WERI-Rb-1 (cell line): ENCODE data around the gene NSMCE3.
"Not testable (repeated sequence)": the region's sequence is repeated elsewhere in the genome, so short reads cannot be mapped to it uniquely, and the experiment has no call there.

Experiments
- DNase-seq: peaks from one replicate; pipeline ENCODE4 v3.0.0-alpha.2; 2020
- H3K27ac ChIP-seq: fragments of 250-450 bp; sonication (Bioruptor Pico); 2 replicates; pipeline ENCODE4 v1.5.1; 2020; ENCODE audit warnings: mild to moderate bottlenecking, moderate library complexity
- H3K27me3 ChIP-seq: fragments of 250-450 bp; sonication (Bioruptor Pico); 2 replicates; pipeline ENCODE4 v1.5.1; 2021; ENCODE audit warnings: mild to moderate bottlenecking, low read depth, moderate library complexity; ENCODE audit not compliant: insufficient read depth, severe bottlenecking
- H3K36me3 ChIP-seq: fragments of 250-450 bp; sonication (Bioruptor Pico); 2 replicates; pipeline ENCODE4 v1.5.1; 2020; ENCODE audit warnings: mild to moderate bottlenecking, moderate library complexity
- H3K4me3 ChIP-seq: 2 replicates; pipeline ENCODE4 v1.5.1; 2011; ENCODE audit warnings: low read depth, mild to moderate bottlenecking, control low read depth, low read length
- H3K9me3 ChIP-seq: fragments of 250-450 bp; sonication (Bioruptor Pico); 2 replicates; pipeline ENCODE4 v1.5.1; 2021; ENCODE audit warnings: mild to moderate bottlenecking, moderate library complexity; ENCODE audit not compliant: severe bottlenecking
- TF ChIP-seq, protein P1 (sequence below): IDR thresholded peaks from 2 replicates; pipeline ENCODE4 v1.5.1; 2011; ENCODE audit warnings: low read depth, mild to moderate bottlenecking, control low read depth, inconsistent platforms, low read length

Gene NSMCE3

DNA sequence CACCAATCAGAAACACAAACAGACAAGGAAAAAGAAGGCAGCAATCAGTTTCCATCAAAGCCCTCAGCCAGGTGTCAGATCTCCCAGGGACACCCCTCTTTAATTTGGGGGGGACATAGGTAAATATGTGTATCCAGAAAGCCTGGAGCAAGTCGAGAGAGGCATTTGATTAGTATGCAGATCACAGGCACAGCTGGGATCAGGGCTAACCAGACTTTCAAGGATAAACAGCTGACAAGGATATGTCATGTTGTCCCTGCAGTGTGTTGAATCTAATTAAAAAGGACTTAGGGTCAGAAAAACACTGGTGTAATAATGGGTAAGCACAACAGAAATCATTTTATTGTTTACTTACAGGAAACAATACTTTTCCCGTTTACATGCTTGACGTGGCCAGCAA is 30.2 kb downstream of the NSMCE3 start:
- no peaks in the 10 kb centered on the region for H3K36me3 ChIP-seq
- TF ChIP-seq, protein P1, sequence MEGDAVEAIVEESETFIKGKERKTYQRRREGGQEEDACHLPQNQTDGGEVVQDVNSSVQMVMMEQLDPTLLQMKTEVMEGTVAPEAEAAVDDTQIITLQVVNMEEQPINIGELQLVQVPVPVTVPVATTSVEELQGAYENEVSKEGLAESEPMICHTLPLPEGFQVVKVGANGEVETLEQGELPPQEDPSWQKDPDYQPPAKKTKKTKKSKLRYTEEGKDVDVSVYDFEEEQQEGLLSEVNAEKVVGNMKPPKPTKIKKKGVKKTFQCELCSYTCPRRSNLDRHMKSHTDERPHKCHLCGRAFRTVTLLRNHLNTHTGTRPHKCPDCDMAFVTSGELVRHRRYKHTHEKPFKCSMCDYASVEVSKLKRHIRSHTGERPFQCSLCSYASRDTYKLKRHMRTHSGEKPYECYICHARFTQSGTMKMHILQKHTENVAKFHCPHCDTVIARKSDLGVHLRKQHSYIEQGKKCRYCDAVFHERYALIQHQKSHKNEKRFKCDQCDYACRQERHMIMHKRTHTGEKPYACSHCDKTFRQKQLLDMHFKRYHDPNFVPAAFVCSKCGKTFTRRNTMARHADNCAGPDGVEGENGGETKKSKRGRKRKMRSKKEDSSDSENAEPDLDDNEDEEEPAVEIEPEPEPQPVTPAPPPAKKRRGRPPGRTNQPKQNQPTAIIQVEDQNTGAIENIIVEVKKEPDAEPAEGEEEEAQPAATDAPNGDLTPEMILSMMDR, result no peak
- H3K4me3 ChIP-seq, result no peak overlapping the region
- peaks cover 94% of the 10 kb centered on the region for H3K27me3 ChIP-seq
- peaks cover 11% of the 10 kb centered on the region for H3K9me3 ChIP-seq
- H3K27ac ChIP-seq, result no peak overlapping the region
- DNase-seq, result no peak

DNA sequence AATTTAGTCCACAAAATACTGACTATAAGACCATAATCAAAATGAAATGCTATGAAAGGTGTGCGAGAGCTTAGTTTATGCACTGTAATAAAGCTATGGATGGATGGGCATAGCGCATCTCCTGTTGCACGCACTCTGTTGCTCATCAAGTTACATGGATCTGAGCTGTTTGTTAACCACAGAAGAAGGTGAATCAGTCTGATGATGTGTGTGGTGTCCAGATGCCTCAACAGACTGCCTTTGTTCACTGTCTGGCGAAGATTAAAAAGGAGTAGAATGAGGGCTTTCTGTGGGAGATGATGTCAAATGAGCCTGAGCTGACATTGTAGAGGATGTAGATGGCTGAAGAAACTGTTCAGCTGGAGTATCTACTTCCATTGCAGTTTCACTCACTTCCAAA is 36.1 kb downstream of the NSMCE3 start:
- Histone ChIP-seq H3K4me3 (no peak overlapping the region), H3K27ac (no peak overlapping the region), H3K36me3 (no peaks in the 10 kb centered on the region), H3K9me3 (peaks cover 11% of the 10 kb centered on the region), H3K27me3 (peaks cover 65% of the 10 kb centered on the region)
- TF ChIP-seq, protein P1, result no peak
- DNase-seq, result no peak

DNA sequence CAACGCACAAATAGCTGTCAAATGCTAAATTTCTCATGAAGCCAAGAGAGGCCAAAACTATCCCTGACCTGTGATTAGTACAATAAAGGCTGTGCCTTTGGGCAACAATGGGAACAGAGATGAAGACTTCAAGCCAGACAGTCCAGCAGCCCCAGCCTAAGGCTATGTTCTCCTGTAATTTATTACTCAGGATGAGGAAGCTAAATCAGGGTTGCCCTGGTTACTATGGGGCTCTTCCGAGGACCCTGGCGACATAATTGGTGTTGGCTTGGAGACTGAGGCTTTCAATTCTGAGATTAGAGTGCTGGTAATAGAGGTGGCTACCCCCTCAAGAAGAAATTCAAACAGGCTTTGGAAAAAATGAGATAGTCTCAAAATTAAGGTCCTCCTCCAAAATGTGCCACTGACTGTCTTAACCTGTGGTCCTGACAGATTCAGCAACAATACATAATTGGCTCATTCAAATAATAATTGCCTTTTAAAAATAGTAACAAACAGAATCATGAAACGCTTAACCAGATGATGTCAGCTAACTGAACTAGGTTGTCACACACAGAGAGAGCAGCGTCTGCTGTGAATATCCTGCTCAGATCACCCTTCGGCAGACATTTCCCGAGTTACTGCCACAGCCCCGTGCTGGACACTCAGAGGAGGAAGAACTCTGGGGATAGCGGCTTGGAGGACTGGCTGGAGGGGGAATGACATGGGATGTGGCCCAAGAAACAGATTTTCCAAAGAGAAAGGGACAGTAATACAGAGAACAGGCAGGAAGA is 43.0 kb downstream of the NSMCE3 start:
- Histone ChIP-seq H3K9me3 (peaks cover 9% of the 10 kb centered on the region), H3K4me3 (no peak overlapping the region), H3K27me3 (peaks cover 79% of the 10 kb centered on the region), H3K27ac (no peak overlapping the region), H3K36me3 (no peaks in the 10 kb centered on the region)
- no peak for DNase-seq
- TF ChIP-seq, protein P1, result no peak

DNA sequence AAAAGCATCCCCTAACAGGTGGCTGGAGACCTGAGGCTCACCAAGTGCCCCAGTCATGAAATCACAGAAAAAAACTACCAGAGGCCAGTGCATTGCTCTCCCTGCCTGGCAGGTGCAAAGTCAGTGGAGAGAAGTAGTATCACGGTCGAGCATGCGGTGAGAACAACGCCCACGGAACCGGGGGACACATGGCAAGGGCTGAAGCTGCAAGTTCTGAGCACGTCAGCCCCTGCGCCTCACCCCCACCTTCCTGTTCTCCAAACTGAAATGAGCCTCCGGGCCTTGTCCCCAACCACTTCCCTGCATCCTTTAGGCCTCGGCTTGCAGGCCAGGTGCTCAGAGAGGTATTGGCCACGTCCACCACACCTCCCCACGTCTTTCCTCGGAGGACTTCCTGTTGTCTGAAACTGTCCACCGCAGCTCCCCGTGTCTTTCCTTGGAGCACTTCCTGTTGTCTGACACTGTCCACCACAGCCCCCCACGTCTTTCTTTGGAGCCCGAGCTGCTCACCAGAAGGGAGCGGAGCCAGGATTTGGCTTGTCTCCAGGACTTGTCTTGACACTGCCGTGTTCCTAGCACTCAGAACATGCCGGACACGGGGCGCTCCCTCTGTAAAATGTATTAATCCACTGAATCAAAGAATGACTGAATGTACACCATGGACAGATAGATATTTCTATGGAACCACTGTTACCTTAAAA is 43.9 kb downstream of the NSMCE3 start:
- no peak for DNase-seq
- peaks cover 9% of the 10 kb centered on the region for H3K9me3 ChIP-seq
- no peak overlapping the region for H3K27ac ChIP-seq
- TF ChIP-seq, protein P1, result no peak
- peaks cover 85% of the 10 kb centered on the region for H3K27me3 ChIP-seq
- no peaks in the 10 kb centered on the region for H3K36me3 ChIP-seq
- H3K4me3 ChIP-seq, result no peak overlapping the region

DNA sequence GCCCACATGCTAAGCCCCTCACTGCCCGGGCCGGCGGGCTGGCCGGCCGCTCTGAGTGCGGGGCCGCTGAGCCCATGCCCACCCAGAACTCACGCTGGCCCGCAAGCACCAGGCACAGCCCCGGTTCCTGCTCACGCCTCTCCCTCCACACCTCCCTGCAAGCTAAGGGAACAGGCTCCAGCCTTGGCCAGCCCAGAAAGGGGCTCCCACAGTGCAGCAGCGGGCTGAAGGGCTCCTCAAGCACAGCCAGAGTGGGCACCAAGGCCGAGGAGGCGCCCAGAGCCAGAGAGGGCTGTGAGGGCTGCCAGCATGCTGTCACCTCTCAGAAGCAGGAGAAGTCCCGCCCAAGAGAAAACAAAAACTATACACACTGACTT is 44.6 kb downstream of the NSMCE3 start:
- peaks cover 88% of the 10 kb centered on the region for H3K27me3 ChIP-seq

DNA sequence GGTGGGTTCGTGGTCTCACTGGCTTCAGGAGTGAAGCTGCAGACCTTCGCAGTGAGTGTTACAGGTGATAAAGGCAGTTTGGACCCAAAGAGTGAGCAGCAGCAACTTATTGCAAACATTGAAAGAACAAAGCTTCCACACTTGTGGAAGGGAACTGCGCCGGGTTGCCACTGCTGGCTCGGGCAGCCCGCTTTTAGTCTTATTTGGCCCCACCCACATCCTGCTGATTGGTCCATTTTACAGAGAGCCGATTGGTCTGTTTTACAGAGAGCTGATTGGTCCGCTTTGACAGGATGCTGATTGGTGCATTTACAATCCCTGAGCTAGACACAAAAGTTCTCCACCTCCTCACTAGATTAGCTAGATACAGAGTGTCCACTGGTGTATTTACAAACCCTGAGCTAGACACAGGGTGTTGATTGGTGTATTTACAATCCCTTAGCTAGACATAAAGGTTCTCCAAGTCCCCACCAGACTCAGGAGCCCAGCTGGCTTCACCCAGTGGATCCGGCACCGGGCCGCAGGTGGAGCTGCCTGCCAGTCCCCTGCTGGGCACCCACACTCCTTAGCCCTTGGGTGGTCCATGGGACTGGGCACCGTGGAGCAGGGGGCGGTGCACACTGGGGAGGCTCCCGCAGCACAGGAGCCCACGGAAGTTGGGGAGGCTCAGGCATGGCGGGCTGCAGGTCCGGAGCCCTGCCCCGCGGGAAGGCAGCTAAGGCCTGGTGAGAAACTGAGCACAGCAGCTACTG is 45.2 kb downstream of the NSMCE3 start:
- H3K9me3 ChIP-seq, H3K4me3 ChIP-seq, DNase-seq, H3K36me3 ChIP-seq, H3K27ac ChIP-seq: not testable (repeated sequence)
- peaks cover 91% of the 10 kb centered on the region for H3K27me3 ChIP-seq

More for the DNA sequence above, 44.6 kb downstream of the NSMCE3 start:
- not testable (repeated sequence) for H3K27ac ChIP-seq, DNase-seq, H3K4me3 ChIP-seq, H3K9me3 ChIP-seq, H3K36me3 ChIP-seq
